Brain microvascular endothelial cell (primary cell): Measurements from ENCODE around the gene TAF5L.
"Not testable (repeated sequence)": the region's sequence is repeated elsewhere in the genome, so short reads cannot be mapped to it uniquely, and the experiment has no call there.

ENCODE experiments used
- DNase-seq: peaks from one replicate; pipeline ENCODE4 v3.0.0-alpha.2; 2020
- H3K27ac ChIP-seq: fragments of 250-450 bp; sonication (Bioruptor Pico); 2 replicates; pipeline ENCODE4 v1.5.1; 2020; ENCODE audit warnings: mild to moderate bottlenecking, moderate library complexity
- H3K27me3 ChIP-seq: fragments of 250-450 bp; sonication (Bioruptor Pico); replicated peaks from 2 replicates; pipeline ENCODE4 v1.5.1; 2020; ENCODE audit warnings: mild to moderate bottlenecking
- H3K36me3 ChIP-seq: fragments of 250-450 bp; sonication (Bioruptor Pico); replicated peaks from 2 replicates; pipeline ENCODE4 v1.5.1; 2020; ENCODE audit warnings: mild to moderate bottlenecking
- H3K4me3 ChIP-seq: 2 replicates; pipeline ENCODE4 v1.5.1; 2011; ENCODE audit warnings: low read depth, mild to moderate bottlenecking, control low read depth, low read length, moderate library complexity
- CTCF ChIP-seq: IDR thresholded peaks from 2 replicates; pipeline ENCODE4 v1.5.1; 2011; ENCODE audit warnings: low read depth, mild to moderate bottlenecking, moderate library complexity, low read length, control low read depth, inconsistent platforms; ENCODE audit errors: missing control alignments
- in situ Hi-C: cut with HindIII; loops from 2 replicates; pipeline ENCODE4 v1.10.0; 2017; ENCODE audit warnings: low sequenced_read_pairs, low pct_ligation_motif_present

TAF5L gene

GRCh38 chr1:229603371-229604005 lies 22.4 kb downstream of the TAF5L start:
- Histone ChIP-seq H3K27me3 (no peaks in the 10 kb centered on the region), H3K27ac (no peak overlapping the region), H3K4me3 (no peak overlapping the region), H3K36me3 (peaks cover 24% of the 10 kb centered on the region)
- no peak for DNase-seq
- in situ Hi-C loops = no loop called here
- no peak for TF ChIP-seq CTCF

- TF ChIP-seq CTCF = no peak
- Histone ChIP-seq H3K36me3 (peaks cover 19% of the 10 kb centered on the region), H3K4me3 (no peak overlapping the region), H3K27me3 (no peaks in the 10 kb centered on the region), H3K27ac (no peak overlapping the region)
- in situ Hi-C loops = no loop called here
- no peak for DNase-seq
Observed at GRCh38 chr1:229600229-229600628, 25.7 kb downstream of the TAF5L start.

DNA sequence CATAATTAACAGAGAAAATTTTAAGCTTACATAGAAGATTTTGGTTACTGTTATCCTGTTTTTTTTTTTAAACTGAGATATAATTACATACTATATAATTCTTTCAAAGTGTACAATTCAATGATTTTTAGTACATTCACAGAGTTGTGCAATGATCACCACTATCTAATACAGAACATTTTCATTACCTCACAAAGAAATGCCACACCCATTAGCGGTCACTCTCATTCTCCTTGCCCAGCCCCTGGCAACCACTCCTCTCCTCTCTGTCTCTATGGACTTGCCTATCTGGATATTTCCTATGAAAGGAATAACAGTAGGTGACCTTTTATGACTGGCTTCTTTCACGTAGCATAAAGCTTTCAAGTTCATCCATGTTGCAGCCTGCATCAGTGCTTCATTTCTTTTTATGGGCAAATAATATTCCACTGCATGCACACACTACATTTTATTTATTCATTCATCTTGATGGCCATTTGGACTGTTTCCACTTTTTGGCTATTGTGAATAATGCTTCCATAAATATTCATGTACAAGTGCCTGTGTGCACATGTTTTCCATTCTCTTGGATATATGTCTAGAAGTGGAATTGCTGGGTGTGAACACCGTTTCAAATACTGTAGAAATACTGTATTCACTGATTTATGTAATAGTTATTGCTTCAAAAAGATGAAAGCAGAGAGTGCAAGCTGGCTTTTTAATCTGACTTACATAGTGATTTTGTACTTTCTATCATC lies 26.5 kb downstream of the TAF5L start:
- in situ Hi-C loops = no loop called here

GRCh38 chr1:229597877-229598276 lies 28.0 kb downstream of the TAF5L start:
- H3K36me3 ChIP-seq = peaks cover 20% of the 10 kb centered on the region
- in situ Hi-C loops = no loop called here
- no peak for TF ChIP-seq CTCF
- DNase-seq = peak; percentile 23
- no peaks in the 10 kb centered on the region for H3K27me3 ChIP-seq
- no peak overlapping the region for H3K4me3 ChIP-seq
- H3K27ac ChIP-seq = peak overlapping the region; percentile 68

More for the DNA sequence above, 26.5 kb downstream of the TAF5L start:
- no peaks in the 10 kb centered on the region for H3K27me3 ChIP-seq
- no peak overlapping the region for H3K4me3 ChIP-seq
- no peak for DNase-seq
- no peak for TF ChIP-seq CTCF
- H3K27ac ChIP-seq = no peak overlapping the region
- H3K36me3 ChIP-seq = peaks cover 24% of the 10 kb centered on the region

- in situ Hi-C loops = no loop called here
- Histone ChIP-seq H3K4me3 (no peak overlapping the region), H3K27me3 (no peaks in the 10 kb centered on the region), H3K27ac (peak overlapping the region; percentile 68), H3K36me3 (peaks cover 18% of the 10 kb centered on the region)
- no peak for TF ChIP-seq CTCF
- peak; percentile 64 for DNase-seq
Observed at GRCh38 chr1:229596925-229597699, 28.8 kb downstream of the TAF5L start.

DNA sequence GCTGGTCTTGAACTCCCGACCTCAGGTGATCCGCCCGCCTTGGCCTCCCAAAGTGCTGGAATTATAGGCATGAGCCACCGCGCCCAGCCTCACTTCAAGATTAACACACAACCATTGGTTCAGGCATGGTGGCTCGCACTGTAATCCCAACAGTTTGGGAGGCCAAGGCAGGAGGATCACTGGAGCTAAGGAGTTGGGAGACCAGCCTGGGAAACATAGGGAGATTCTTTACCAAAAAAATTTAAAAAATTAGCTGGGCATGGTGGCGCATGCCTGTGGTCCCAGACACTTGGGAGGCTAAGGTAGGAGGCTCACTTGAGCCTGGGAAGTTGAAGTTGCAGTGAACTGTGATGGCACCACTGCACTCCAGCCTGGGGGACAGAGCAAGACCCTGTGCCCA lies 30.0 kb downstream of the TAF5L start:
- DNase-seq, H3K27ac ChIP-seq, H3K27me3 ChIP-seq, H3K4me3 ChIP-seq, in situ Hi-C loops: not testable (repeated sequence)
- peaks cover 10% of the 10 kb centered on the region for H3K36me3 ChIP-seq
